ENCODE measurements around the gene DVL1. TPM values are rescaled to one million over a fixed set of nuclear protein-coding genes. Genes with fewer than 3 reads are reported as not detected.
A peak's percentile ranks its signal among the peaks of the same experiment; 100 is the strongest.

Gene DVL1
- total and polyA plus RNA-seq, 9 of the 15 experiments (the other 6 are each of a cell fraction or from before 2014, with no cell fraction given) = 0.62 to 135 (median 24.3) TPM

- peak; percentile 65; the same call in 1 of the 2 replicates for TF ChIP-seq ZFPM2 (CRISPR knock-in tag; IDR thresholded peaks at IDR 0.05)
- TF ChIP-seq MCM2 (IDR thresholded peaks at IDR 0.05; ENCODE audit: low read depth) = no peak
- TF ChIP-seq, protein P1, sequence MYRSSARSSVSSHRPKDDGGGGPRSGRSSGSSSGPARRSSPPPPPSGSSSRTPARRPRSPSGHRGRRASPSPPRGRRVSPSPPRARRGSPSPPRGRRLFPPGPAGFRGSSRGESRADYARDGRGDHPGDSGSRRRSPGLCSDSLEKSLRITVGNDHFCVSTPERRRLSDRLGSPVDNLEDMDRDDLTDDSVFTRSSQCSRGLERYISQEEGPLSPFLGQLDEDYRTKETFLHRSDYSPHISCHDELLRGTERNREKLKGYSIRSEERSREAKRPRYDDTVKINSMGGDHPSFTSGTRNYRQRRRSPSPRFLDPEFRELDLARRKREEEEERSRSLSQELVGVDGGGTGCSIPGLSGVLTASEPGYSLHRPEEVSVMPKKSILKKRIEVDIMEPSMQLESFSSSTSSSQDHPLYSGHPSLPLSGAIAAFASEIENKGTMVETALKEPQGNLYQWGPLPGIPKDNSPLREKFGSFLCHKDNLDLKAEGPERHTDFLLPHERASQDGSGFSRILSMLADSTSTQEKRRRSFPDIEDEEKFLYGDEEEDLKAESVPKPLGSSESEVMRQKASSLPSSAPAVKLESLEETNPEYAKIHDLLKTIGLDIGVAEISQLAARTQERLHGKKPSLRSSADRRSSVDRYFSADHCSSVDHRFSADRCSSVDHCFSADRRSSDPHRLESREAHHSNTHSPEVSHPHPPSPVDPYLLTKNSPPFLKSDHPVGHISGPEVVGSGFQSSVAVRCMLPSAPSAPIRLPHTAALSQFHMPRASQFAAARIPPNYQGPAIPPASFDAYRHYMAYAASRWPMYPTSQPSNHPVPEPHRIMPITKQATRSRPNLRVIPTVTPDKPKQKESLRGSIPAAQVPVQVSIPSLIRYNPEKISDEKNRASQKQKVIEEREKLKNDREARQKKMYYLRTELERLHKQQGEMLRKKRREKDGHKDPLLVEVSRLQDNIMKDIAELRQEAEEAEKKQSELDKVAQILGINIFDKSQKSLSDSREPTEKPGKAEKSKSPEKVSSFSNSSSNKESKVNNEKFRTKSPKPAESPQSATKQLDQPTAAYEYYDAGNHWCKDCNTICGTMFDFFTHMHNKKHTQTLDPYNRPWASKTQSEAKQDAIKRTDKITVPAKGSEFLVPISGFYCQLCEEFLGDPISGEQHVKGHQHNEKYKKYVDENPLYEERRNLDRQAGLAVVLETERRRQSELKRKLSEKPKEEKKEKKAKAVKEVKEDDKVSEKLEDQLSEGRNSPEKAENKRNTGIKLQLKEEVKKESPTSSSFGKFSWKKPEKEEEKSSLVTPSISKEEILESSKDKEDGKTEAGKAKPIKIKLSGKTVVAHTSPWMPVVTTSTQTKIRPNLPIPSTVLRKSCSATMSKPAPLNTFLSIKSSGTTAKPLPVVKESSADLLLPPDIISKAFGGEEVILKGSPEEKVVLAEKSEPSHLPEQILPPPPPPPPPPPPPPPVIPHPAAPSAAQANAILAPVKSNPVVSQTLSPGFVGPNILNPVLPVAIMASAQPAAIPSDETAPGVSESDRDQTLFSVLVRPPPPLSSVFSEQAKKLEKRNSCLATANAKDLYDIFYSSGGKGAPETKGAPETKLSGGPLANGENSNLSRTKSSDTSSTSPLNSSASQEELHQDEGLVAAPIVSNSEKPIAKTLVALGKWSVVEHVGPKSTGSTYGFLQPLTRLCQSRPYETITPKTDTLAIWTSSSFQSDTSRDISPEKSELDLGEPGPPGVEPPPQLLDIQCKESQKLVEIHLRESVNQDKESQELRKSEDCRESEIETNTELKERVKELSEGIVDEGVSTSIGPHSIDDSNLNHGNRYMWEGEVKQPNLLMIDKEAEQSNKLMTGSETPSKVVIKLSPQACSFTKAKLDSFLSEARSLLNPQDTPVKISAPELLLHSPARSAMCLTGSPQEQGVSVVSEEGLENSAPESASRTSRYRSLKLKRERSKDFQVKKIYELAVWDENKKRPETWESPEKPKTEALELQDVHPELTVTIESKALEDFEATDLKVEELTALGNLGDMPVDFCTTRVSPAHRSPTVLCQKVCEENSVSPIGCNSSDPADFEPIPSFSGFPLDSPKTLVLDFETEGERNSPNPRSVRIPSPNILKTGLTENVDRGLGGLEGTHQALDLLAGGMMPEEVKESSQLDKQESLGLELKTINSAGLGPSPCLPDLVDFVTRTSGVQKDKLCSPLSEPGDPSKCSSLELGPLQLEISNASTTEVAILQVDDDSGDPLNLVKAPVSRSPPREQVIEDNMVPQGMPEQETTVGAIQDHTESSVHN (IDR thresholded peaks at IDR 0.05; ENCODE audit: borderline replicate concordance in 1 of 2, low read depth in 1 of 2) = no peak
- TF ChIP-seq, protein P2, sequence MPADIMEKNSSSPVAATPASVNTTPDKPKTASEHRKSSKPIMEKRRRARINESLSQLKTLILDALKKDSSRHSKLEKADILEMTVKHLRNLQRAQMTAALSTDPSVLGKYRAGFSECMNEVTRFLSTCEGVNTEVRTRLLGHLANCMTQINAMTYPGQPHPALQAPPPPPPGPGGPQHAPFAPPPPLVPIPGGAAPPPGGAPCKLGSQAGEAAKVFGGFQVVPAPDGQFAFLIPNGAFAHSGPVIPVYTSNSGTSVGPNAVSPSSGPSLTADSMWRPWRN (IDR thresholded peaks at IDR 0.05; ENCODE audit: low read depth) = no peak
- TF ChIP-seq, protein P3, sequence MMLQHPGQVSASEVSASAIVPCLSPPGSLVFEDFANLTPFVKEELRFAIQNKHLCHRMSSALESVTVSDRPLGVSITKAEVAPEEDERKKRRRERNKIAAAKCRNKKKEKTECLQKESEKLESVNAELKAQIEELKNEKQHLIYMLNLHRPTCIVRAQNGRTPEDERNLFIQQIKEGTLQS (IDR thresholded peaks at IDR 0.05) = no peak
- TF ChIP-seq, protein P3 (CRISPR knock-in tag; conservative IDR thresholded peaks at IDR 0.05) = no peak
- no peak for TF ChIP-seq DPF2 (IDR thresholded peaks at IDR 0.05)
- TF ChIP-seq SMARCE1 (IDR thresholded peaks at IDR 0.05) = no peak
- TF ChIP-seq ZNF707 (CRISPR knock-in tag; conservative IDR thresholded peaks at IDR 0.05) = no peak
- TF ChIP-seq NELFE (IDR thresholded peaks at IDR 0.05; ENCODE audit: insufficient read depth, insufficient read length) = no peak
- TF ChIP-seq ETS2 (tag; IDR thresholded peaks at IDR 0.05; ENCODE audit: borderline replicate concordance, poor library complexity, severe bottlenecking) = no peak
- TF ChIP-seq RUNX1 (IDR thresholded peaks at IDR 0.05; ENCODE audit: low read depth) = no peak
- TF ChIP-seq, protein P4, sequence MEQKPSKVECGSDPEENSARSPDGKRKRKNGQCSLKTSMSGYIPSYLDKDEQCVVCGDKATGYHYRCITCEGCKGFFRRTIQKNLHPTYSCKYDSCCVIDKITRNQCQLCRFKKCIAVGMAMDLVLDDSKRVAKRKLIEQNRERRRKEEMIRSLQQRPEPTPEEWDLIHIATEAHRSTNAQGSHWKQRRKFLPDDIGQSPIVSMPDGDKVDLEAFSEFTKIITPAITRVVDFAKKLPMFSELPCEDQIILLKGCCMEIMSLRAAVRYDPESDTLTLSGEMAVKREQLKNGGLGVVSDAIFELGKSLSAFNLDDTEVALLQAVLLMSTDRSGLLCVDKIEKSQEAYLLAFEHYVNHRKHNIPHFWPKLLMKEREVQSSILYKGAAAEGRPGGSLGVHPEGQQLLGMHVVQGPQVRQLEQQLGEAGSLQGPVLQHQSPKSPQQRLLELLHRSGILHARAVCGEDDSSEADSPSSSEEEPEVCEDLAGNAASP (IDR thresholded peaks at IDR 0.05) = no peak
These were observed at the start of gene DVL1 (continued) for GRCh38 chr1:1349256-1350012.
